HEK293 (cell line): ENCODE results near the gene SH3RF3.

Experiments used
- CTCF ChIA-PET: fragments of 350-600 bp; formaldehyde crosslinking; extraction: SDS; loops from one replicate; lab custom pipeline; 2021; ENCODE audit warnings: antibody characterized with exemption; lab: Yijun Ruan, JAX
- POLR2A ChIA-PET: fragments of 300-600 bp; formaldehyde crosslinking; extraction: SDS; loops from one replicate; lab custom pipeline; 2020; ENCODE audit warnings: antibody characterized with exemption, inconsistent platforms; lab: Yijun Ruan, JAX
- H3K27ac ChIP-seq: fragments of 200-500 bp; sonication (Bioruptor generic); 2 replicates; pipeline ENCODE4 v1.5.1; 2014; ENCODE audit warnings: low read depth, low read length, control low read depth, inconsistent platforms; ENCODE audit errors: extremely low read depth
- H3K36me3 ChIP-seq, 2 experiments: fragments of 200-500 bp in 1 of 2; sonication (Bioruptor generic) in 1 of 2; 1 replicate in 1 of 2; 2 replicates in 1 of 2; pipeline ENCODE4 v1.5.1; 2014 to 2017; ENCODE audit warnings: inconsistent platforms in 2 of 2, low read length in 2 of 2; ENCODE audit not compliant: control insufficient read depth in 2 of 2, insufficient read depth in 1 of 2
- H3K4me1 ChIP-seq: fragments of 200-500 bp; sonication (Bioruptor generic); 2 replicates; pipeline ENCODE4 v1.5.1; 2014; ENCODE audit warnings: mild to moderate bottlenecking, low read length, inconsistent platforms; ENCODE audit not compliant: control insufficient read depth, insufficient read depth
- H3K4me3 ChIP-seq: 2 replicates; pipeline ENCODE4 v1.5.1; 2011; ENCODE audit warnings: low read depth, mild to moderate bottlenecking, control low read depth, low read length, moderate library complexity
- H3K9me3 ChIP-seq: fragments of 200-500 bp; sonication (Bioruptor generic); 2 replicates; pipeline ENCODE4 v1.5.1; 2014; ENCODE audit warnings: low read depth, low read length, inconsistent platforms; ENCODE audit not compliant: control insufficient read depth, insufficient read depth
- PBX3 ChIP-seq: sonication (generic); formaldehyde crosslinking; IDR thresholded peaks from 2 replicates; pipeline ENCODE4 v1.8.1; 2022; ENCODE audit warnings: mild to moderate bottlenecking, moderate library complexity, missing genetic modification reagents
- PRDM10 ChIP-seq: fragments of 450-650 bp; formaldehyde crosslinking; IDR thresholded peaks from 2 replicates; pipeline ENCODE4 v1.5.1; 2016; ENCODE audit warnings: missing biosample characterization, missing genetic modification characterization
- ZBTB11 ChIP-seq: fragments of 450-650 bp; formaldehyde crosslinking; conservative IDR thresholded peaks from 2 replicates; pipeline ENCODE4 v1.5.1; 2016; ENCODE audit warnings: low read depth, missing biosample characterization, missing genetic modification characterization
- ZBTB17 ChIP-seq: fragments of 450-650 bp; formaldehyde crosslinking; IDR thresholded peaks from 2 replicates; pipeline ENCODE4 v1.5.1; 2016; ENCODE audit warnings: missing biosample characterization, missing genetic modification characterization
- ZFHX2 ChIP-seq: fragments of 450-650 bp; formaldehyde crosslinking; conservative IDR thresholded peaks from 2 replicates; pipeline ENCODE4 v1.5.1; 2016; ENCODE audit warnings: missing biosample characterization, missing genetic modification characterization
- ZIC2 ChIP-seq: fragments of 450-650 bp; formaldehyde crosslinking; IDR thresholded peaks from 2 replicates; pipeline ENCODE4 v1.5.1; 2016; ENCODE audit warnings: missing biosample characterization, missing genetic modification characterization
- ZNF280D ChIP-seq: fragments of 450-650 bp; formaldehyde crosslinking; IDR thresholded peaks from 2 replicates; pipeline ENCODE4 v1.5.1; 2016; ENCODE audit warnings: missing biosample characterization, missing genetic modification characterization
- ZNF311 ChIP-seq: fragments of 450-650 bp; formaldehyde crosslinking; IDR thresholded peaks from 2 replicates; pipeline ENCODE4 v1.5.1; 2017; ENCODE audit warnings: missing biosample characterization, missing genetic modification characterization, borderline replicate concordance
- ZNF514 ChIP-seq: fragments of 450-650 bp; formaldehyde crosslinking; IDR thresholded peaks from 2 replicates; pipeline ENCODE4 v1.5.1; 2016; ENCODE audit warnings: missing biosample characterization, missing genetic modification characterization
- ZNF549 ChIP-seq: fragments of 450-650 bp; IDR thresholded peaks from 2 replicates; pipeline ENCODE4 v1.5.1; 2018; ENCODE audit warnings: missing biosample characterization, missing genetic modification characterization, mild to moderate bottlenecking, inconsistent platforms, moderate library complexity
- ZNF621 ChIP-seq: fragments of 450-650 bp; formaldehyde crosslinking; IDR thresholded peaks from 2 replicates; pipeline ENCODE4 v1.5.1; 2017; ENCODE audit warnings: missing biosample characterization, missing genetic modification characterization
- ZNF792 ChIP-seq: fragments of 450-650 bp; formaldehyde crosslinking; IDR thresholded peaks from 2 replicates; pipeline ENCODE4 v1.5.1; 2016; ENCODE audit warnings: missing biosample characterization, missing genetic modification characterization

SH3RF3 gene

GRCh38 chr2:109365131-109365530, 236.1 kb downstream of the SH3RF3 start:
- TF ChIP-seq ZNF621 = no peak
- no peak for TF ChIP-seq PRDM10 (tag by site-specific recombination)
- 0 out of 2 replicates have a peak, but pooled peaks have one; percentile 23 for TF ChIP-seq ZBTB17 (tag by site-specific recombination)
- no peaks in the 10 kb centered on the region for H3K4me1 ChIP-seq
- H3K9me3 ChIP-seq = no peaks in the 10 kb centered on the region
- no peak overlapping the region for H3K4me3 ChIP-seq
- ChIA-PET POLR2A (interaction anchor here (0.7 kb wide), 1 partner anchor 33 kb away, joined by 3 read pairs; no protein-coding TSS in a partner anchor), CTCF (no interaction called here)
- H3K27ac ChIP-seq = no peak overlapping the region
- no peaks in the 10 kb centered on the region for H3K36me3 ChIP-seq

GRCh38 chr2:109367683-109368082, 238.7 kb downstream of the SH3RF3 start:
- no peaks in the 10 kb centered on the region for H3K4me1 ChIP-seq
- ChIA-PET POLR2A (no interaction called here), CTCF (interaction anchor here (1.0 kb wide), 1 partner anchor 228 kb away, joined by 3 read pairs; no protein-coding TSS in a partner anchor)
- peaks cover 0 to 9% of the 10 kb centered on the region in 2 experiments; a peak in 1 of 3 replicates for H3K36me3 ChIP-seq
- no peak overlapping the region for H3K27ac ChIP-seq
- H3K4me3 ChIP-seq = no peak overlapping the region
- no peak for TF ChIP-seq PBX3 (CRISPR knock-in tag)
- no peak for TF ChIP-seq ZNF311 (tag by site-specific recombination)
- TF ChIP-seq ZNF549 (tag by site-specific recombination) = no peak
- TF ChIP-seq ZIC2 = no peak
- H3K9me3 ChIP-seq = no peaks in the 10 kb centered on the region

- no peak for TF ChIP-seq ZNF280D (tag by site-specific recombination)
- 0 out of 2 replicates have a peak, but pooled peaks have one; percentile 16 for TF ChIP-seq ZFHX2 (tag by site-specific recombination)
- H3K36me3 ChIP-seq = peaks cover 0 to 13% of the 10 kb centered on the region in 2 experiments; a peak in 1 of 3 replicates
- no peak overlapping the region for H3K4me3 ChIP-seq
- H3K9me3 ChIP-seq = no peaks in the 10 kb centered on the region
- no peak overlapping the region for H3K27ac ChIP-seq
- POLR2A ChIA-PET = no interaction called here
- H3K4me1 ChIP-seq = no peaks in the 10 kb centered on the region
- CTCF ChIA-PET = no interaction called here
These were observed 239.8 kb downstream of the SH3RF3 start for GRCh38 chr2:109368798-109369197.

GRCh38 chr2:109369671-109370191, 240.7 kb downstream of the SH3RF3 start:
- CTCF ChIA-PET = no interaction called here
- POLR2A ChIA-PET = no interaction called here
- H3K36me3 ChIP-seq = peaks cover 0 to 13% of the 10 kb centered on the region in 2 experiments; a peak in 1 of 3 replicates
- TF ChIP-seq ZBTB11 = no peak
- no peak for TF ChIP-seq ZNF514 (tag by site-specific recombination)
- TF ChIP-seq ZNF792 (tag by site-specific recombination) = no peak

More at GRCh38 chr2:109369671-109370191, 240.7 kb downstream of the SH3RF3 start:
- no peak overlapping the region for H3K4me3 ChIP-seq
- H3K27ac ChIP-seq = no peak overlapping the region
- no peaks in the 10 kb centered on the region for H3K9me3 ChIP-seq
- no peaks in the 10 kb centered on the region for H3K4me1 ChIP-seq
